Gastrocnemius medialis (tissue), 4 donors: ENCODE measurements around the gene SLC26A8.

Source experiments
- CTCF ChIP-seq, 5 experiments: fragments of 450-650 bp in 3 of 5; fragments of 200-600 bp in 2 of 5; sonication (generic) in 2 of 5; IDR thresholded peaks in 4 of 5; conservative IDR thresholded peaks in 1 of 5; 1 replicate in 4 of 5; 2 replicates in 1 of 5; pipeline ENCODE4 v1.5.1; 2016 to 2019; ENCODE audit warnings: antibody characterized with exemption in 5 of 5, mild to moderate bottlenecking in 3 of 5, moderate library complexity in 3 of 5
- POLR2A ChIP-seq, 2 donors: fragments of 450-650 bp; IDR thresholded peaks; one replicate each; pipeline ENCODE4 v1.6.1; 2017; ENCODE audit warnings: antibody characterized with exemption in 2 of 2, mild to moderate bottlenecking in 2 of 2, moderate library complexity in 2 of 2

GRCh38 chr6:36070252-36070651, 45.8 kb upstream of the SLC26A8 start:
- no peak for TF ChIP-seq CTCF (IDR thresholded peaks at IDR 0.05 in 4 of 5, conservative IDR thresholded peaks at IDR 0.05 in 1 of 5)
- TF ChIP-seq POLR2A (IDR thresholded peaks at IDR 0.05) = no peak
